Activated CD4-positive, alpha-beta T cell treated with anti-CD3 and anti-CD28 coated beads, Interleukin-2, Interleukin-6, amounts not matched to agents 100 ng/mL and 50 ng/mL, durations not matched to agents 16 hours and 8 hours (primary cell): ENCODE results near the gene ADAMTS2.

Experiments
- DNase-seq: peaks from one replicate; pipeline ENCODE4 v3.0.0-alpha.2; 2020

Gene ADAMTS2

GRCh38 chr5:179345433-179346321, at the start of gene ADAMTS2:
TSS of gene ADAMTS2 (minus strand) at chr5:179345461. CDS start at chr5:179345328, 133 bp downstream.
- DNase-seq, result peak; percentile 2

- DNase-seq, result no peak
Observed at GRCh38 chr5:179393078-179393477, 47.8 kb upstream of the ADAMTS2 start.

GRCh38 chr5:179387151-179388110, 42.2 kb upstream of the ADAMTS2 start:
- no peak for DNase-seq

- DNase-seq, result no peak
Observed at GRCh38 chr5:179385914-179386313, 40.7 kb upstream of the ADAMTS2 start.

GRCh38 chr5:179382486-179382885, 37.2 kb upstream of the ADAMTS2 start:
- no peak for DNase-seq

- DNase-seq, result no peak
Observed at GRCh38 chr5:179381691-179382090, 36.4 kb upstream of the ADAMTS2 start.

- no peak for DNase-seq
Observed at GRCh38 chr5:179380211-179381035, 35.2 kb upstream of the ADAMTS2 start.

GRCh38 chr5:179379321-179379890, 34.1 kb upstream of the ADAMTS2 start:
- no peak for DNase-seq

GRCh38 chr5:179378441-179379271, 33.4 kb upstream of the ADAMTS2 start:
- no peak for DNase-seq

GRCh38 chr5:179378116-179378440, 32.8 kb upstream of the ADAMTS2 start:
- DNase-seq, result no peak

GRCh38 chr5:179377421-179378115, 32.3 kb upstream of the ADAMTS2 start:
- DNase-seq, result no peak

- no peak for DNase-seq
Observed at GRCh38 chr5:179376701-179377420, 31.6 kb upstream of the ADAMTS2 start.

- no peak for DNase-seq
Observed at GRCh38 chr5:179375831-179376365, 30.6 kb upstream of the ADAMTS2 start.

- no peak for DNase-seq
Observed at GRCh38 chr5:179375236-179375685, 30.0 kb upstream of the ADAMTS2 start.

GRCh38 chr5:179374506-179375235, 29.4 kb upstream of the ADAMTS2 start:
- DNase-seq, result no peak

- no peak for DNase-seq
Observed at GRCh38 chr5:179373961-179374505, 28.8 kb upstream of the ADAMTS2 start.

- no peak for DNase-seq
Observed at GRCh38 chr5:179373101-179373934, 28.1 kb upstream of the ADAMTS2 start.
